Keratinocyte (primary cell): ENCODE data around the gene CRTC2.

Experiments
- EZH2 ChIP-seq: IDR thresholded peaks from one replicate; pipeline ENCODE4 v1.6.1; 2012; ENCODE audit warnings: inconsistent platforms, mild to moderate bottlenecking, low read length, moderate library complexity
- TF ChIP-seq, protein P1 (sequence below), 3 experiments: IDR thresholded peaks in 1 of 3; conservative IDR thresholded peaks in 1 of 3; optimal IDR thresholded peaks in 1 of 3; 2 replicates in 2 of 3; 3 replicates in 1 of 3; pipeline versions ENCODE3 to v1.5.1; 2011; ENCODE audit warnings: low read length in 3 of 3, mild to moderate bottlenecking in 3 of 3, moderate library complexity in 2 of 3, control low read depth in 1 of 3, inconsistent platforms in 1 of 3; ENCODE audit not compliant: insufficient read depth in 2 of 3; ENCODE audit errors: extremely low read depth in 1 of 3

DNA sequence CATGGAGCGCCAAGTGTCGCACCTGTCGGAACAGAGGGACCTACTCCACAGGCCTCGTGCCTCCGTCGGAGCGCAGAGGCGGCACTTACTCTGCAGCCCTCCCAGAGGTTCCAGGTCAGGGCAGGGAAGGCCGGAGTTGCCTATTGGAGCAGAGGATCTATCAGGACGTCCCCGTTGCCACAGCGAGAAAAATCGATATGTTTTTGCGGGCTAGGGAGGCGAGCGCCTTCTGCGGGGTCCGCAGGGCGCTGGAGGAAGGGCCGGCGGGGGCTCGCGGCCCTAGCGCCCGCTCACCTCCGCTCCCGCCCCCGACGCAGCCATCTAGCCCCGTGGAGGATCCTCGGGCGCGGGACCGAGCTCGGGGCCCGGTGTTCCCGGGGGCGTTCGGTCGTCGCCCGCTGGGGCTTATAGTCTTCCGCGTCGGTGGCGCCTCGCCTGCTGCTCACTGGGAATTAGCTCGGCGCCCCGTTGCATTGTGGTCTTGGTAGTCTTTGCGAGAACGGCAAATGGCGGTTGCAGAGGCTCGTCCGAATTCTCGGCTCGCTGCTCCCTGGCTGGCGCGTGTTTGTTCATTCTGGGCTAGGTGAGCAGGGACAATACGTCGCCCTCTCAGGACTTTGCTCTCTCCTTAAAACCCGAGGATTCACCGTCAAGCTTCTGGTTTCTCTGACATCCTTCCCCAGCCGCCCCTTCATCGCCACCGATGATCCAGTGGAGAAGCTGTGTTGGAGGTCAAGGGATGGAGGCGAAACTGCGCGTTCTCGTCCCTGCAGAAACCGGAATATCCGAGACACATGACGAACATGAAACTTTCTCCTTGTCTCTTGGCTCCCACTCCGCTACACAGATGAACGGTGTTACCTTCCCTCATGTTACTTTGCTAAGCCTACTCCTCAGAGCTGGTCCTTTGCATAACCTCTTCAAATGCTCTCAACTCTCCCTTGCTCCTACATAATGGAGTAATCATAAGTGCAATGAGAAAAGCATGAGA lies 19.1 kb upstream of the CRTC2 start, which contains the start of gene JTB:
- TF ChIP-seq, protein P1, sequence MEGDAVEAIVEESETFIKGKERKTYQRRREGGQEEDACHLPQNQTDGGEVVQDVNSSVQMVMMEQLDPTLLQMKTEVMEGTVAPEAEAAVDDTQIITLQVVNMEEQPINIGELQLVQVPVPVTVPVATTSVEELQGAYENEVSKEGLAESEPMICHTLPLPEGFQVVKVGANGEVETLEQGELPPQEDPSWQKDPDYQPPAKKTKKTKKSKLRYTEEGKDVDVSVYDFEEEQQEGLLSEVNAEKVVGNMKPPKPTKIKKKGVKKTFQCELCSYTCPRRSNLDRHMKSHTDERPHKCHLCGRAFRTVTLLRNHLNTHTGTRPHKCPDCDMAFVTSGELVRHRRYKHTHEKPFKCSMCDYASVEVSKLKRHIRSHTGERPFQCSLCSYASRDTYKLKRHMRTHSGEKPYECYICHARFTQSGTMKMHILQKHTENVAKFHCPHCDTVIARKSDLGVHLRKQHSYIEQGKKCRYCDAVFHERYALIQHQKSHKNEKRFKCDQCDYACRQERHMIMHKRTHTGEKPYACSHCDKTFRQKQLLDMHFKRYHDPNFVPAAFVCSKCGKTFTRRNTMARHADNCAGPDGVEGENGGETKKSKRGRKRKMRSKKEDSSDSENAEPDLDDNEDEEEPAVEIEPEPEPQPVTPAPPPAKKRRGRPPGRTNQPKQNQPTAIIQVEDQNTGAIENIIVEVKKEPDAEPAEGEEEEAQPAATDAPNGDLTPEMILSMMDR (optimal IDR thresholded peaks at IDR 0.05 in 1 of 3, IDR thresholded peaks at IDR 0.05 in 1 of 3, conservative IDR thresholded peaks at IDR 0.05 in 1 of 3; ENCODE audit: extremely low read depth in 1 of 3, insufficient read depth in 2 of 3, low read length in 3 of 3) = no peak
- no peak for TF ChIP-seq EZH2
